Tibial artery (tissue), 4 donors: Measurements from ENCODE around the gene CERK.

Source experiments
- DNase-seq, 2 donors: peaks; one replicate each; pipeline ENCODE4 v3.0.0-alpha.2; 2019
- H3K27ac ChIP-seq, 2 donors: fragments of 200-600 bp; sonication (generic) in 1 of 2; 1 replicate in 1 of 2; 2 replicates in 1 of 2; pipeline ENCODE4 v1.5.1; 2018 to 2019; ENCODE audit warnings: mild to moderate bottlenecking in 1 of 2
- H3K27me3 ChIP-seq, 2 donors: fragments of 200-600 bp; sonication (generic) in 1 of 2; one replicate each; pipeline versions ENCODE4 v1.5.1 to v1.6.0; 2016 to 2019
- H3K36me3 ChIP-seq, 3 donors: fragments of 200-600 bp; sonication (generic) in 2 of 3; one replicate each; pipeline ENCODE4 v1.5.1; 2016 to 2019; ENCODE audit warnings: mild to moderate bottlenecking in 2 of 3
- H3K4me1 ChIP-seq, 4 donors: fragments of 200-600 bp; sonication (generic) in 2 of 4; 1 replicate in 3 of 4; 2 replicates in 1 of 4; pipeline ENCODE4 v1.5.1; 2016 to 2019
- H3K4me3 ChIP-seq, 2 donors: fragments of 200-600 bp; sonication (generic) in 1 of 2; 1 replicate in 1 of 2; 2 replicates in 1 of 2; pipeline ENCODE4 v1.5.1; 2018 to 2019; ENCODE audit warnings: mild to moderate bottlenecking in 2 of 2
- H3K9me3 ChIP-seq, 3 donors: fragments of 200-600 bp; sonication (generic) in 1 of 3; one replicate each; pipeline ENCODE4 v1.5.1; 2016 to 2019
- CTCF ChIP-seq, 2 experiments: fragments of 200-600 bp in 1 of 2; fragments of 450-650 bp in 1 of 2; IDR thresholded peaks; one replicate each; pipeline ENCODE4 v1.5.1; 2017 to 2019; ENCODE audit warnings: antibody characterized with exemption in 2 of 2, mild to moderate bottlenecking in 1 of 2, moderate library complexity in 1 of 2
- intact Hi-C: fragments of 100-400 bp; cut with DNase I; formaldehyde crosslinking; loops from one replicate; pipeline ENCODE4 v1.15.0; 2023; ENCODE audit warnings: low total_unique reads

The CERK gene

DNA sequence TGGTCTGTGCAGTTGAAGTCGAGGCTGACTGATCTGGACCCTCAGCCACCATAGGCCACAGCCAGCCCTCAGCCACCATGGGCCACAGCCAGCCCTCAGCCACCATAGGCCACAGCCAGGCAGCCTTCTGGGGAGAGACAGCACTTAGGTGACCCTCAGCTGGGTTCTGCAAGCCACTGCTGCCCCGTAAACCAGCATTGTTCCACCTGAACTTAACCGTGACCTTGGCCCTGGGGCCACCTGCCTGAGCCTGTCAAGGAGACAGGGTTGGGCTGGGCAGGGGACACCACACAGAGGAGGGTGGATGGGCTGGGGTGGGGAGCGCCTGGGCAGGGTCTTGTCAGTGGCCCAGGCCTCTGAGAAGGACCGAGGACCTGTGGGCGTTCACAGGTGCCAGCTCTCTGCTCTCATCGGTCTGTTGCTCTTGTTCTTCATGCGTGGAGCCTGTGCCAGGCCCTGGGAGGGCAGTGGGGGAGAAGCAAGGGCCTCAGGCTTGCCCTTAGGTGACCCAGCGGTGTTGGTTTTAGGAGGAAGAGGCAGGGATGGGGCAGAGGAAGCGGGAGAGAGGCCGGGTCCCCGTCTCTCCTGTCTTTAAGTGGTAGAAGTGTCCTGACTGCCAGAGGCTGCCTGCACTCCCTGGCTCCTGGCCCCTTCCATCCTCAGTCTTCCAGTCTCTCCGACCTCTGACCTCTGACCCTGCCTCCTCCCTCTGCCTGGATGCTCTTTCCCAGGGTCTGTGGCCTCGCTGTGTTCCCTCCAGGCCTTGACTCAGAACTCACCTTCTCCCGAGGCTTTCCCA is 81.0 kb downstream of the CERK start:
- H3K36me3 ChIP-seq, result peaks cover 0 to 9% (median 0%) of the 10 kb centered on the region in 3 donors
- no peaks in the 10 kb centered on the region for H3K27me3 ChIP-seq
- TF ChIP-seq CTCF (IDR thresholded peaks at IDR 0.05), result no peak
- no peak for DNase-seq
- H3K4me1 ChIP-seq, result peaks cover 0 to 10% (median 0%) of the 10 kb centered on the region in 4 donors
- H3K4me3 ChIP-seq, result no peak overlapping the region
- intact Hi-C loops, result no loop called here
- H3K27ac ChIP-seq, result no peak overlapping the region
- no peaks in the 10 kb centered on the region for H3K9me3 ChIP-seq

GRCh38 chr22:46655861-46656608 is 82.0 kb downstream of the CERK start:
- no peak overlapping the region for H3K4me3 ChIP-seq
- TF ChIP-seq CTCF (IDR thresholded peaks at IDR 0.05), result no peak
- intact Hi-C loops, result no loop called here
- no peaks in the 10 kb centered on the region for H3K9me3 ChIP-seq
- no peaks in the 10 kb centered on the region for H3K27me3 ChIP-seq
- peaks cover 0 to 7% (median 0%) of the 10 kb centered on the region in 4 donors for H3K4me1 ChIP-seq
- H3K36me3 ChIP-seq, result peaks cover 0 to 9% (median 0%) of the 10 kb centered on the region in 3 donors
- H3K27ac ChIP-seq, result no peak overlapping the region
- no peak for DNase-seq

- no peaks in the 10 kb centered on the region for H3K9me3 ChIP-seq
- H3K27ac ChIP-seq, result no peak overlapping the region
- H3K27me3 ChIP-seq, result no peaks in the 10 kb centered on the region
- H3K4me3 ChIP-seq, result no peak overlapping the region
- peaks cover 0 to 9% (median 0%) of the 10 kb centered on the region in 3 donors for H3K36me3 ChIP-seq
- no peak for DNase-seq
- TF ChIP-seq CTCF (IDR thresholded peaks at IDR 0.05), result no peak
- H3K4me1 ChIP-seq, result peaks cover 0 to 7% (median under 1%) of the 10 kb centered on the region in 4 donors
- intact Hi-C loops, result no loop called here
Measured at GRCh38 chr22:46654927-46655595, 83.0 kb downstream of the CERK start.

- Histone ChIP-seq H3K4me1 (peaks cover 0 to 14% (median 4%) of the 10 kb centered on the region in 4 donors), H3K36me3 (peaks cover 0 to 9% (median 0%) of the 10 kb centered on the region in 3 donors)
Measured at GRCh38 chr22:46654426-46654825, 83.6 kb downstream of the CERK start.

More at GRCh38 chr22:46654426-46654825, 83.6 kb downstream of the CERK start:
- Histone ChIP-seq H3K9me3 (no peaks in the 10 kb centered on the region), H3K27ac (no peak overlapping the region), H3K4me3 (no peak overlapping the region), H3K27me3 (no peaks in the 10 kb centered on the region)
- no peak for DNase-seq
- TF ChIP-seq CTCF (IDR thresholded peaks at IDR 0.05), result no peak
- intact Hi-C loops, result no loop called here
